H4 (cell line): ENCODE data around the gene EPS8L2. TPM values are rescaled to one million over a fixed set of nuclear protein-coding genes. Genes with fewer than 3 reads are reported as not detected.

ENCODE experiments used
- DNase-seq: peaks from one replicate; pipeline ENCODE4 v3.0.0-alpha.2; 2015; ENCODE audit warnings: low spot score
- total RNA-seq: library from RNA; depleted of rRNA; stranded (reverse); fragments of >200 nt; shearing (Covaris generic); gene quantifications from 2 replicates; pipeline ENCODE4 v1.2.3, GENCODE V29; 2014; rRNA removed

Gene EPS8L2
- total RNA-seq, 1 experiment from 2014 or later = 0.12 TPM

- DNase-seq = no peak
These were observed 70.7 kb downstream of the EPS8L2 start for GRCh38 chr11:776561-777287.

Other genes with a start within 250 kb of the EPS8L2 start
- gene RNH1, start 199.0 kb upstream of the EPS8L2 start, total RNA-seq = 150 and 205 TPM in 2 replicates
- gene HRAS, start 170.7 kb upstream of the EPS8L2 start, total RNA-seq = 64.1 and 76.1 TPM in 2 replicates
- gene LRRC56, start 168.7 kb upstream of the EPS8L2 start, total RNA-seq = 0.18 and 0.19 TPM in 2 replicates
- 1.4 and 2.6 TPM in 2 replicates for gene LMNTD2, start 145.5 kb upstream of the EPS8L2 start, total RNA-seq
- 16.8 and 17.3 TPM in 2 replicates for gene RASSF7, start 145.3 kb upstream of the EPS8L2 start, total RNA-seq
- 14.5 and 15.3 TPM in 2 replicates for gene PHRF1, start 129.8 kb upstream of the EPS8L2 start, total RNA-seq
- gene IRF7, start 90.3 kb upstream of the EPS8L2 start, total RNA-seq = 11.7 and 11.9 TPM in 2 replicates
- gene CDHR5, start 81.3 kb upstream of the EPS8L2 start, total RNA-seq = not detected in 2 replicates
- not detected in 2 replicates for gene SCT, start 79.0 kb upstream of the EPS8L2 start, total RNA-seq
- not detected in 2 replicates for gene DRD4, start 69.0 kb upstream of the EPS8L2 start, total RNA-seq
- 24.9 and 29.9 TPM in 2 replicates for gene DEAF1, start 11.0 kb upstream of the EPS8L2 start, total RNA-seq
- gene TMEM80, start 10.4 kb upstream of the EPS8L2 start, total RNA-seq = 15.8 and 16.4 TPM in 2 replicates
- gene TALDO1, start 41.2 kb downstream of the EPS8L2 start, total RNA-seq = 600 and 603 TPM in 2 replicates
- 15.5 and 24.8 TPM in 2 replicates for gene GATD1, start 71.3 kb downstream of the EPS8L2 start, total RNA-seq
- gene CEND1, start 83.9 kb downstream of the EPS8L2 start, total RNA-seq = not detected in 2 replicates
- 19.6 and 35.8 TPM in 2 replicates for gene SLC25A22, start 92.0 kb downstream of the EPS8L2 start, total RNA-seq
- 2.2 and 4.2 TPM in 2 replicates for gene PIDD1, start 99.0 kb downstream of the EPS8L2 start, total RNA-seq
- gene RPLP2, start 103.7 kb downstream of the EPS8L2 start, total RNA-seq = 1,137 and 1,147 TPM in 2 replicates
- 13.4 and 22.8 TPM in 2 replicates for gene PNPLA2, start 112.7 kb downstream of the EPS8L2 start, total RNA-seq
- not detected in 2 replicates for gene CRACR2B, start 121.7 kb downstream of the EPS8L2 start, total RNA-seq
- 825 and 1,008 TPM in 2 replicates for gene CD151, start 126.7 kb downstream of the EPS8L2 start, total RNA-seq
- gene POLR2L, start 136.3 kb downstream of the EPS8L2 start, total RNA-seq = 199 and 210 TPM in 2 replicates
- gene TSPAN4, start 136.6 kb downstream of the EPS8L2 start, total RNA-seq = 117 and 131 TPM in 2 replicates
- 53.1 and 65.1 TPM in 2 replicates for gene CHID1, start 204.6 kb downstream of the EPS8L2 start, total RNA-seq
- gene AP2A2, start 219.6 kb downstream of the EPS8L2 start, total RNA-seq = 25.1 and 25.3 TPM in 2 replicates